GM12878 (cell line): Measurements from ENCODE around the gene MYH9. TPM values are rescaled to one million over a fixed set of nuclear protein-coding genes. Genes with fewer than 3 reads are reported as not detected.
A peak's percentile ranks its signal among the peaks of the same experiment; 100 is the strongest.

Experiments used
- ATAC-seq: fragments of 200-7000 bp; cut with Tn5 transposase; 3 replicates; pipeline ENCODE4 v1.9.1; 2020; ENCODE audit warnings: mild to moderate bottlenecking, moderate library complexity
- BruUV-seq: library from RNA; stranded (reverse); fragments of 400-500 nt; replicated peaks from 2 replicates; lab custom pipeline; 2021; lab: Mats Ljungman, UMichigan
- CTCF ChIA-PET: fragments of 300-600 bp; sonication (Branson Sonifier 250); formaldehyde crosslinking; extraction: SDS; loops from one replicate; lab custom pipeline; 2021; ENCODE audit warnings: inconsistent platforms; lab: Yijun Ruan, JAX
- POLR2A ChIA-PET: fragments of 350-600 bp; formaldehyde crosslinking; extraction: SDS; loops from one replicate; lab custom pipeline; 2021; ENCODE audit warnings: inconsistent platforms; lab: Charles Lee
- RAD21 ChIA-PET: fragments of 300-600 bp; sonication (Branson Sonifier 250); formaldehyde crosslinking; loops from one replicate; lab custom pipeline; 2023; ENCODE audit warnings: antibody characterized with exemption; ENCODE audit not compliant: unreplicated experiment; lab: Charles Lee
- SMC1A ChIA-PET: fragments of 300-600 bp; sonication (Branson Sonifier 250); formaldehyde crosslinking; loops from one replicate; lab custom pipeline; 2023; ENCODE audit not compliant: unreplicated experiment, uncharacterized antibody; lab: Charles Lee
- DNase-seq: peaks from one replicate; pipeline ENCODE4 v3.0.0-alpha.2; 2011; ENCODE audit warnings: low read depth, low spot score
- FAIRE-seq: peaks from 3 replicates; lab custom pipeline; 2011; peaks lifted over from hg19 to GRCh38; lab: Jason Lieb, UNC
- H2AFZ ChIP-seq: 2 replicates; pipeline ENCODE4 v1.6.0; 2011; ENCODE audit warnings: low read depth, low read length, control low read depth; ENCODE audit not compliant: control insufficient read depth
- H3K27ac ChIP-seq: 2 replicates; pipeline ENCODE4 v1.5.1; 2011; ENCODE audit warnings: control low read depth; ENCODE audit not compliant: control insufficient read depth, insufficient read depth
- H3K27me3 ChIP-seq, 2 experiments: replicated peaks in 1 of 2; 2 replicates each; pipeline versions ENCODE4 v1.6.0 to v1.6.1; 2011; ENCODE audit warnings: low read length in 1 of 2; ENCODE audit not compliant: control insufficient read depth in 2 of 2, insufficient read depth in 2 of 2
- H3K36me3 ChIP-seq, 2 experiments: 2 replicates each; pipeline ENCODE4 v1.5.1; 2011; ENCODE audit warnings: low read length in 1 of 2; ENCODE audit not compliant: control insufficient read depth in 2 of 2, insufficient read depth in 2 of 2
- H3K4me1 ChIP-seq: 2 replicates; pipeline ENCODE4 v1.6.1; 2011; ENCODE audit warnings: mild to moderate bottlenecking, low read length, moderate library complexity, mixed read lengths; ENCODE audit not compliant: control insufficient read depth, insufficient read depth
- H3K4me2 ChIP-seq: 2 replicates; pipeline ENCODE4 v1.6.0; 2011; ENCODE audit warnings: control low read depth; ENCODE audit not compliant: control insufficient read depth, insufficient read depth
- H3K4me3 ChIP-seq: fragments of 200-600 bp; sonication (generic); 2 replicates; pipeline ENCODE4 v1.5.1; 2016
- H3K79me2 ChIP-seq: 2 replicates; pipeline ENCODE4 v1.6.0; 2011; ENCODE audit warnings: low read length; ENCODE audit not compliant: control insufficient read depth, insufficient read depth
- H3K9ac ChIP-seq: 2 replicates; pipeline ENCODE4 v1.8.0; 2011; ENCODE audit warnings: low read length, control low read depth, mixed read lengths; ENCODE audit not compliant: control insufficient read depth, insufficient read depth
- H3K9me3 ChIP-seq: replicated peaks from 3 replicates; pipeline ENCODE4 v1.5.1; 2011; ENCODE audit warnings: mild to moderate bottlenecking, low read length; ENCODE audit not compliant: control insufficient read depth, insufficient read depth
- H4K20me1 ChIP-seq: 2 replicates; pipeline ENCODE4 v1.6.0; 2011; ENCODE audit not compliant: control insufficient read depth, insufficient read depth
- ATF7 ChIP-seq: fragments of 450-650 bp; IDR thresholded peaks from 2 replicates; pipeline ENCODE4 v1.6.1; 2016; ENCODE audit warnings: low read depth, mild to moderate bottlenecking
- BHLHE40 ChIP-seq, 2 experiments: fragments of 450-650 bp in 1 of 2; IDR thresholded peaks; 2 replicates each; pipeline ENCODE4 v1.6.1; 2011 to 2017; ENCODE audit warnings: low read depth in 2 of 2, borderline replicate concordance in 1 of 2, improper control_type of control experiment in 1 of 2, low read length in 1 of 2, mild to moderate bottlenecking in 1 of 2
- CBFB ChIP-seq: IDR thresholded peaks from 2 replicates; pipeline ENCODE4 v1.6.1; 2016; ENCODE audit warnings: antibody characterized with exemption, low read depth
- CBX5 ChIP-seq: sonication (generic); IDR thresholded peaks from 2 replicates; pipeline ENCODE4 v1.6.1; 2016; ENCODE audit warnings: low read depth, moderate library complexity, mild to moderate bottlenecking, inconsistent platforms
- DPF2 ChIP-seq: fragments of 450-650 bp; IDR thresholded peaks from 2 replicates; pipeline ENCODE4 v1.6.1; 2017; ENCODE audit warnings: mild to moderate bottlenecking
- EED ChIP-seq: sonication (generic); IDR thresholded peaks from 2 replicates; pipeline ENCODE4 v1.6.1; 2016; ENCODE audit warnings: antibody characterized with exemption, low read depth
- GATAD2B ChIP-seq: fragments of 450-650 bp; conservative IDR thresholded peaks from 2 replicates; pipeline ENCODE4 v1.6.1; 2017; ENCODE audit warnings: low read depth, mild to moderate bottlenecking, moderate library complexity
- IKZF1 ChIP-seq: fragments of 450-650 bp; conservative IDR thresholded peaks from 2 replicates; pipeline ENCODE4 v1.6.1; 2017; ENCODE audit warnings: antibody characterized with exemption, mild to moderate bottlenecking
- IKZF2 ChIP-seq, 2 experiments: fragments of 450-650 bp; IDR thresholded peaks; 2 replicates each; pipeline ENCODE4 v1.6.1; 2017; ENCODE audit warnings: mild to moderate bottlenecking in 2 of 2, moderate library complexity in 2 of 2
- IRF4 ChIP-seq: IDR thresholded peaks from 2 replicates; pipeline ENCODE4 v1.6.1; 2011; ENCODE audit warnings: low read depth, low read length
- LARP7 ChIP-seq: fragments of 450-650 bp; IDR thresholded peaks from 2 replicates; pipeline ENCODE4 v1.6.1; 2017; ENCODE audit warnings: mild to moderate bottlenecking
- MTA2 ChIP-seq: fragments of 450-650 bp; IDR thresholded peaks from 2 replicates; pipeline ENCODE4 v1.6.1; 2016; ENCODE audit warnings: low read depth, mild to moderate bottlenecking, moderate library complexity
- NR2C1 ChIP-seq: fragments of 450-650 bp; IDR thresholded peaks from 2 replicates; pipeline ENCODE4 v1.6.1; 2017; ENCODE audit warnings: antibody characterized with exemption, mild to moderate bottlenecking, moderate library complexity
- NR2F1 ChIP-seq: fragments of 450-650 bp; conservative IDR thresholded peaks from 2 replicates; pipeline ENCODE4 v1.6.1; 2017; ENCODE audit warnings: mild to moderate bottlenecking
- RELB ChIP-seq: fragments of 450-650 bp; IDR thresholded peaks from 2 replicates; pipeline ENCODE4 v1.6.1; 2017; ENCODE audit warnings: low read depth, mild to moderate bottlenecking, moderate library complexity
- SPI1 ChIP-seq: IDR thresholded peaks from 2 replicates; pipeline ENCODE4 v1.6.1; 2011; ENCODE audit warnings: low read depth, mild to moderate bottlenecking, low read length, moderate library complexity, borderline replicate concordance; ENCODE audit not compliant: insufficient read depth
- YBX1 ChIP-seq: fragments of 450-650 bp; IDR thresholded peaks from 2 replicates; pipeline ENCODE4 v1.6.1; 2016; ENCODE audit warnings: antibody characterized with exemption
- WGBS: methylation state at CpG from one replicate; pipeline ENCODE4 v1.1.6; 2016; ENCODE audit warnings: low lambda C conversion rate; ENCODE audit not compliant: insufficient replicate concordance, insufficient coverage; ENCODE audit errors: missing lambda C conversion rate; 5-methylcytosine and 5-hydroxymethylcytosine counted together
- in situ Hi-C: fragments of 300-500 bp; cut with MboI; formaldehyde crosslinking; loops from 9 replicates; pipeline ENCODE4 v1.14.3; 2018; ENCODE audit warnings: mixed read lengths
- intact Hi-C: fragments of 100-400 bp; cut with micrococcal nuclease; formaldehyde crosslinking; loops from one replicate; pipeline ENCODE4 v1.14.2; 2022; ENCODE audit not compliant: unreplicated experiment
- polyA plus RNA-seq, 11 experiments: library from polyadenylated mRNA; depleted of rRNA in 4 of 11; unstranded in 6 of 11; stranded (reverse) in 5 of 11; fragments of >200 nt; fragmentation: Nextera tagmentation in 4 of 11; fragmentation: Illumina TruSeq in 1 of 11; extraction: Ambion mirVana in 4 of 11; extraction: Trizol in 1 of 11; gene quantifications; 1 replicate in 1 of 11; 2 replicates in 10 of 11; pipeline versions ENCODE4 v1.2.1 to v1.2.3, GENCODE V29; 2011 to 2016; ENCODE audit warnings: inconsistent platforms in 2 of 11, missing spikeins in 2 of 11, low read depth in 1 of 11
- total RNA-seq, 4 experiments: library from RNA; depleted of rRNA in 3 of 4; stranded (reverse); fragments of >200 nt in 3 of 4; fragmentation: Illumina TruSeq in 1 of 4; extraction: Trizol in 1 of 4; gene quantifications; 2 replicates each; pipeline versions ENCODE4 v1.2.1 to v1.2.3, GENCODE V29; 2013 to 2021

MYH9 gene
- total and polyA plus RNA-seq, 10 of the 15 experiments (the other 5 are each of a cell fraction or from before 2014, with no cell fraction given) = 5.1 to 525 (median 145) TPM

- Histone ChIP-seq H3K27me3 (no peaks in the 10 kb centered on the region), H3K4me1 (peaks cover 26% of the 10 kb centered on the region), H3K36me3 (peaks cover 8 to 29% of the 10 kb centered on the region in 2 experiments; a peak in 3 of 4 replicates), H3K9me3 (no peaks in the 10 kb centered on the region; the same call in 2 of the 3 replicates), H2AFZ (no peak overlapping the region), H3K27ac (no peak overlapping the region; the same call in 1 of the 2 replicates), H3K4me3 (no peak overlapping the region), H3K4me2 (peak overlapping the region; percentile 68; the same call in 1 of the 2 replicates), H3K79me2 (peaks cover 27% of the 10 kb centered on the region), H4K20me1 (no peaks in the 10 kb centered on the region), H3K9ac (no peak overlapping the region)
- DNase-seq (no peak), FAIRE-seq (no peak), ATAC-seq (peak; percentile 84)
- intact Hi-C loops = no loop called here
- POLR2A ChIA-PET = interaction anchor here (1.0 kb wide), 1 partner anchor 21 kb away, joined by 4 read pairs; no protein-coding TSS in a partner anchor
- TF ChIP-seq BHLHE40 (IDR thresholded peaks at IDR 0.05; ENCODE audit: borderline replicate concordance in 1 of 2, low read depth in 2 of 2, low read length in 1 of 2) (peak in 1 of 2 experiments; percentile 58; a peak in 2 of 4 replicates), SPI1 (peak; percentile 58; the same call in 1 of the 2 replicates), IRF4 (no peak), CBX5 (no peak), ATF7 (no peak), GATAD2B (peak; percentile 43; the same call in 1 of the 2 replicates), IKZF2 (IDR thresholded peaks at IDR 0.05) (peak; percentile 67 to 74; a peak in 3 of 4 replicates), NR2C1 (peak; percentile 42; the same call in 1 of the 2 replicates), CBFB (no peak), DPF2 (peak; percentile 72; the same call in 1 of the 2 replicates), IKZF1 (peak; percentile 86), LARP7 (no peak), RELB (peak; percentile 64; the same call in 1 of the 2 replicates), NR2F1 (peak; percentile 90), YBX1 (no peak), EED (no peak), MTA2 (peak; percentile 56; the same call in 1 of the 2 replicates)
- CTCF ChIA-PET = interaction anchor here (0.9 to 1.5 kb wide), 4 partner anchors 17 to 45 kb away, joined by 3 to 5 read pairs (median 4); no protein-coding TSS in a partner anchor
- SMC1A ChIA-PET = interaction anchor here (2.3 to 9.5 kb wide), 2 partner anchors 19 to 43 kb away, joined by 8 to 165 read pairs; partner anchors contain the start of gene APOL1
- RAD21 ChIA-PET = interaction anchor here (0.7 to 1.2 kb wide), 5 partner anchors 11 to 253 kb away, joined by 3 to 5 read pairs (median 4); partner anchors contain the start of gene APOL1
- WGBS = 50% methylated on average over 13 of the region's 13 CpGs
- in situ Hi-C loops = no loop called here
- no TSS peak for BruUV-seq
These were observed 154.9 kb downstream of the MYH9 start for GRCh38 chr22:36232715-36233401.
